Measurements from ENCODE around the gene LDLRAD1. TPM values are rescaled to one million over a fixed set of nuclear protein-coding genes. Genes with fewer than 3 reads are reported as not detected.

Gene LDLRAD1
- total and polyA plus RNA-seq, 2 of the 13 experiments (the other 11 are each of a cell fraction or from before 2014, with no cell fraction given) = 2.5 to 14.0 TPM

- in situ Hi-C loops (cut with HindIII; ENCODE audit: extremely low pct_ligation_motif_present, low pct_unique_long_range_greater_than_20kb) (no loop called here), intact Hi-C loops (cut with micrococcal nuclease; ENCODE audit: unreplicated experiment) (loop anchor here (1.0 to 2.0 kb wide), 4 partner anchors 17 to 61 kb away; no protein-coding TSS in a partner anchor)
- H3K9me3 ChIP-seq (ENCODE audit: low read length) = no peaks in the 10 kb centered on the region
- peaks cover 38% of the 10 kb centered on the region for H3K79me2 ChIP-seq (ENCODE audit: insufficient read depth, low read length)
- no TSS peak for BruUV-seq (replicated peaks)
- DNase-seq (ENCODE audit: low spot score) (no peak), ATAC-seq (peak; percentile 2), FAIRE-seq (no peak)
- peak overlapping the region; percentile 42 for H2AFZ ChIP-seq (ENCODE audit: low read length)
- H3K4me1 ChIP-seq (ENCODE audit: insufficient read depth, low read length) = peaks cover 22% of the 10 kb centered on the region
- WGBS (ENCODE audit: low lambda C conversion rate) = 2% methylated on average over 9 of the region's 21 CpGs
- ChIA-PET CTCF (ENCODE audit: low intra/inter-chr PET ratio, low total read pairs) (no interaction called here), POLR2A (interaction anchor here (1.0 to 4.6 kb wide), 6 partner anchors 22 to 61 kb away, joined by 3 to 42 read pairs (median 12); partner anchors contain the start of gene LDLRAD1)
- H3K27ac ChIP-seq (ENCODE audit: extremely low read length, insufficient read depth, low read length) = peak overlapping the region; percentile 80
- no peaks in the 10 kb centered on the region; a peak in 1 of 5 replicates for H3K27me3 ChIP-seq (ENCODE audit: control insufficient read depth in 1 of 2, insufficient read depth in 2 of 2, low read length in 2 of 2)
- no peaks in the 10 kb centered on the region; a peak in 1 of 5 replicates for H3K36me3 ChIP-seq (replicated peaks in 1 of 2; ENCODE audit: control insufficient read depth in 1 of 2, insufficient read depth in 2 of 2, low read length in 2 of 2)
- peak overlapping the region; percentile 68 to 98 (median 91) for H3K4me3 ChIP-seq (replicated peaks in 1 of 3; ENCODE audit: insufficient read depth in 1 of 3, low read depth in 2 of 3, low read length in 3 of 3)
- peak overlapping the region; percentile 75 for H3K4me2 ChIP-seq (ENCODE audit: low read depth, low read length)
- H4K20me1 ChIP-seq (ENCODE audit: insufficient read depth, low read length) = no peaks in the 10 kb centered on the region; the same call in 1 of the 2 replicates
- H3K9ac ChIP-seq (ENCODE audit: insufficient read depth, low read depth, low read length) = peak overlapping the region; percentile 81
- TF ChIP-seq MYC (CRISPR knock-in tag; IDR thresholded peaks at IDR 0.05; ENCODE audit: borderline replicate concordance) = no peak
- no peak for TF ChIP-seq HMGA1 (CRISPR knock-in tag; conservative IDR thresholded peaks at IDR 0.05)
- TF ChIP-seq, protein P1, sequence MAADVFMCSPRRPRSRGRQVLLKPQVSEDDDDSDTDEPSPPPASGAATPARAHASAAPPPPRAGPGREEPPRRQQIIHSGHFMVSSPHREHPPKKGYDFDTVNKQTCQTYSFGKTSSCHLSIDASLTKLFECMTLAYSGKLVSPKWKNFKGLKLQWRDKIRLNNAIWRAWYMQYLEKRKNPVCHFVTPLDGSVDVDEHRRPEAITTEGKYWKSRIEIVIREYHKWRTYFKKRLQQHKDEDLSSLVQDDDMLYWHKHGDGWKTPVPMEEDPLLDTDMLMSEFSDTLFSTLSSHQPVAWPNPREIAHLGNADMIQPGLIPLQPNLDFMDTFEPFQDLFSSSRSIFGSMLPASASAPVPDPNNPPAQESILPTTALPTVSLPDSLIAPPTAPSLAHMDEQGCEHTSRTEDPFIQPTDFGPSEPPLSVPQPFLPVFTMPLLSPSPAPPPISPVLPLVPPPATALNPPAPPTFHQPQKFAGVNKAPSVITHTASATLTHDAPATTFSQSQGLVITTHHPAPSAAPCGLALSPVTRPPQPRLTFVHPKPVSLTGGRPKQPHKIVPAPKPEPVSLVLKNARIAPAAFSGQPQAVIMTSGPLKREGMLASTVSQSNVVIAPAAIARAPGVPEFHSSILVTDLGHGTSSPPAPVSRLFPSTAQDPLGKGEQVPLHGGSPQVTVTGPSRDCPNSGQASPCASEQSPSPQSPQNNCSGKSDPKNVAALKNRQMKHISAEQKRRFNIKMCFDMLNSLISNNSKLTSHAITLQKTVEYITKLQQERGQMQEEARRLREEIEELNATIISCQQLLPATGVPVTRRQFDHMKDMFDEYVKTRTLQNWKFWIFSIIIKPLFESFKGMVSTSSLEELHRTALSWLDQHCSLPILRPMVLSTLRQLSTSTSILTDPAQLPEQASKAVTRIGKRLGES (CRISPR knock-in tag; IDR thresholded peaks at IDR 0.05; ENCODE audit: borderline replicate concordance) = no peak
- TF ChIP-seq ZNF878 (CRISPR knock-in tag; IDR thresholded peaks at IDR 0.05) = peak; percentile 15; the same call in 1 of the 2 replicates
- TF ChIP-seq AGO1 (IDR thresholded peaks at IDR 0.05; ENCODE audit: low read depth, low read length, poor library complexity, severe bottlenecking) = no peak
- 0 out of 2 replicates have a peak, but pooled peaks have one; percentile 2 for TF ChIP-seq STAG1 (CRISPR knock-in tag; IDR thresholded peaks at IDR 0.05)
- TF ChIP-seq GATAD2A (CRISPR knock-in tag; IDR thresholded peaks at IDR 0.05) = no peak
- TF ChIP-seq FOSL2 (CRISPR knock-in tag; IDR thresholded peaks at IDR 0.05) = no peak
- 0 out of 2 replicates have a peak, but pooled peaks have one; percentile 39 for TF ChIP-seq RORA (CRISPR knock-in tag; IDR thresholded peaks at IDR 0.05)
- TF ChIP-seq ZNF670 (CRISPR knock-in tag; IDR thresholded peaks at IDR 0.05; ENCODE audit: borderline replicate concordance) = peak; percentile 14; the same call in 1 of the 2 replicates
- no peak for TF ChIP-seq SAP130 (CRISPR knock-in tag; IDR thresholded peaks at IDR 0.05; ENCODE audit: low read depth)
- peak; percentile 43; the same call in 1 of the 2 replicates for TF ChIP-seq ZNF652 (CRISPR knock-in tag; IDR thresholded peaks at IDR 0.05; ENCODE audit: borderline replicate concordance, low read depth)
- no peak for TF ChIP-seq POLR2G (IDR thresholded peaks at IDR 0.05; ENCODE audit: low read depth, low read length)
- TF ChIP-seq HMGXB4 (CRISPR knock-in tag; IDR thresholded peaks at IDR 0.05; ENCODE audit: borderline replicate concordance in 1 of 2, low read depth in 1 of 2) = 0 out of 4 replicates have a peak, but pooled peaks of 1 of the 2 experiments have one; percentile 2
- TF ChIP-seq ZKSCAN5 (CRISPR knock-in tag; IDR thresholded peaks at IDR 0.05) = no peak
- no peak for TF ChIP-seq CENPBD1 (CRISPR knock-in tag; IDR thresholded peaks at IDR 0.05; ENCODE audit: borderline replicate concordance, low read depth)
- 0 out of 2 replicates have a peak, but pooled peaks have one; percentile 20 for TF ChIP-seq RBAK (CRISPR knock-in tag; IDR thresholded peaks at IDR 0.05)
- 0 out of 2 replicates have a peak, but pooled peaks have one; percentile 41 for TF ChIP-seq ZNF510 (CRISPR knock-in tag; IDR thresholded peaks at IDR 0.05; ENCODE audit: low read depth)
Measured at GRCh38 chr1:54053745-54054437, 35.9 kb upstream of the LDLRAD1 start.

Data from HepG2 (cell line).